Measurements from ENCODE around the gene SYT17.

The SYT17 gene

DNA sequence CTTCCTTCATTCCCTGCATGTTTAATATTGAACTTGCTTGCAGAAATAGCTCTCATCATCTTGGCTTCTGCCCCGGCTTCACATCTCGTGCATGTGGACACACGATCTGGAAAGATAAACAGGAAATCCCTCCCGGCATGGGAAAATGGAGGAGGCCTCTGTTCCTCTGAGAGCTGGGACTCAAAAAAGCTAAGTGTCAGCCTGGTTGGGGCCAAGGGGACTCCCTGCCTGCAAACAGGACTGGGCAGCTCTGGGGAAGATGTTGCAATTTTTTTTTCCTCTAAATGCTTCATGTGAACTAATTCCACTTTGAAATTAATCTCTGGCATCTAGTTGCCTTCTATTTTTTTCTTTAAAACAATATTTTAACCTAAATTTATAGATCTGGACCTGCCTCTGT lies 29.4 kb upstream of the SYT17 start:
- DNase-seq (ENCODE audit: low spot score): no peak

- no peak for DNase-seq (ENCODE audit: low spot score)
Observed at GRCh38 chr16:19139436-19140091, 28.5 kb upstream of the SYT17 start.

DNA sequence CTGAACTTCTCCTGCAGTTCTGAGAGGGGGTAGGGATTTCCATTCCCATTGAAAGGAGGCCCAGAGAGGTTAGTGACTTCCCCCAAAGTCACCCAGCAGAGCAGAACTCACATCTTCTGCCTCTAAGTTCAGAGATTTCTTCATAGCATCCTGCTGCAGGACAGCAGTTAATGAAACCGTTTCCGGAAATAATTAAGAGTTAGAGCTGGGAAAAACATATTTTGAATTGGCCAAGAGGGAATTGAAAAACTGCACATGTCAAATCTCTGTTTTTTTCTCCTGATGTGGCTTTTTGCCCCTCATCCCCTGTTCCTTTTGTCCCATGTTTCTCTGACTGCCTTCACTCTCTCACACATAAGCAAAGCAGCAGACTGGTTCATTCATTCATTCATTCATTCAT lies 27.6 kb upstream of the SYT17 start:
- DNase-seq (ENCODE audit: low spot score): no peak

DNA sequence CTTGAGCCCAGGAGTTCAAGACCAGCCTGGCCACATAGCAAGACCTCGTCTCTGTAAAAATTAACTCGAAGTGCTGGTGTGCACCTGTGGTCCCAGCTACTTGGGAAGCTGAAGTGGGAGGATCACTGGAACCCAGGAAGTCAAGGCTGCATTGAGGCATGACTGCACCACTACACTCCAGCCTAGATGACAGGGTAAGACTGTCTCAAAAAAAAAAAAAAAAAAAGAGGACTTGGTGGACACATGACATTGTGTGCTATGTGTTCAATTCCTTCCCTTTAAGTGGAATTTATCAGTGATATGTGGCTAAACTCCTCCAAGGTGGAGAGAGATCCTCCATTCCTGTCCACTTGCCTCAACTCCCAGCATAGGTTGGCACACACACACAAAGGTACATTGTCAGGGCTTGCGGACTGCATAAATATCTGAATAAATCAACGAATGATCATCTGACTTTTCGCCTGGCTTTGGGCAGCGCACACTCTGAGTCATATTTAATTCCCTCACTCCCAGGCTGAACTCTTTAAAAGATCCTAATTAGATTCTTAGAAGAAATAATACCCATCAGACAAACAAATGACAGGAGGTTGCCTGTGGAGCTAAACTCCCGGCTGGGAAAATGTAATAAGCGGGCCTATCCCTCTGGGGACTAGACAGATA lies 25.0 kb upstream of the SYT17 start:
- DNase-seq (ENCODE audit: low spot score): no peak

DNA sequence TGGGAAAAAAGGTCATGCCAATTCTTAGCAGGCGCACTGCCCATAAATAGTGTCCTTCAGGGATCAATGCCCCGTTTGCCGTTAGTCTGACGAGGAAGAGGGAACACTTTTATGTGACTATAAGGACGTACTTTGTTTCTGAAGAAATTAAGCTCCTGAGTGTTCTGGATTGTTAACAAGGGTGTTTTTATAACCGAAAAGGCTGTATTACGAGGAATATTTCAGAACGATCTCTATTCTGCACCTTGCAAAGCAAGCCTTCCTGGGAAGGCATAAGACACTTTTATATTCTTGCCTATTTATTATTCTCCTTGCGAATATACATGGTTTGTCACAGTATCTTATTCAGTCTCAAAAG lies 24.5 kb upstream of the SYT17 start:
- no peak for DNase-seq (ENCODE audit: low spot score)

DNA sequence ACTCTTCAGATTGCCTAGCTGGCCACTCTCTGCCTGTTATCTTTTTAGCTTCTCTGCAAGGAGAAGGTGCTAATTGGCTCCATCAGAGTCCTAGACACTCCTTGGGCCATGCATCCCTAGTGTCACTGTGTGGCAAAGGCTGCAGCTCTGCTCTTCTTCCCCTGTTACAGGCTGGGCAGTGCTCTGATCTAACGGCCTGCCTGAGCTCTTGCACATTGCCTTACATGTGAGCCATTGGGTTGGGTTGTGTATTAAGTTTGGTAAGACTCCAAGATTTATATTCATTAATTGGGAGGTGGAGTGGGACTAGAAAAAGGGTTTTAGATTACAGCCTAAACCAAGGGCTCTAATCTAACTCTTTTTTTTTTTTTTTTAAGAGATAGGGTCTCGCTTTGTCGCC lies 23.0 kb upstream of the SYT17 start:
- DNase-seq (ENCODE audit: low spot score): no peak

GRCh38 chr16:19147126-19147525 lies 20.9 kb upstream of the SYT17 start:
- DNase-seq (ENCODE audit: low spot score): no peak

- no peak for DNase-seq (ENCODE audit: low spot score)
Observed at GRCh38 chr16:19147627-19148026, 20.4 kb upstream of the SYT17 start.

DNA sequence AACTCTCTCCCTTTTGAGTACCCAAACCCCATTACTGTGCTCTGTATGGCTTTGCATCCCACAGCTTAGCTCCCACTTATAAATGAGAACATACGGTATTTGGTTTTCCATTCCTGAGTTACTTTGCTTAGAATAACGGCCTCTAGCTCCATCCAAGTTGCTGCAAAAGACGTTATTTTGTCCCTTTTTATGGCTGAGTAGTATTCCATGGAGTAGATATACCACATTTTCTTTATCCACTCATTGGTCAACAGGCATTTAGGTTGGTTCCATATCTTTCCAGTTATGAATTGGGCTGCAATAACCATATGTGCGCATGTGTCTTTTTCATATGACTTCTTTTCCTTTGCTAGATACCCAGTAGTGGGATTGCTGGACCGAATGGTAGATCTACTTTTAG lies 19.9 kb upstream of the SYT17 start:
- DNase-seq (ENCODE audit: low spot score): no peak

- no peak for DNase-seq (ENCODE audit: low spot score)
Observed at GRCh38 chr16:19151310-19151709, 16.7 kb upstream of the SYT17 start.

DNA sequence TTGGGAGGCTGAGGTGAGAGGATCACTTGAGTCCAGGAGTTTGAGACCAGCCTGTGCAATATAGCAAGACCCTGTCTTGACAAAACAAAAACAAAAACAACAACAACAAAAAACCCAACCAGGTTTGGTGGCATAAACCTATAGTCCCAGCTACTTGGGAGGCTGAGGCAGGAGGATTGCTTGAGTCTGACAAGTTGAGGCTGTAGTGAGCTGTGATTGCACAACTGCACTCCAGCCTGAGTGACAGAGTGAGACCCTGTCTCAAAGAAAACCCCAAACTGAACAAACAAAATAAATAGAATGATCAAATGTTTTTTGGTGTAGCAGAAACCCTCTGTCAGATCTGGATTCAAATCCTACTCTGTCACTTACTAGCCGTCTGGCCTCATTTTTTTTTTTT lies 16.0 kb upstream of the SYT17 start:
- DNase-seq (ENCODE audit: low spot score): no peak

- DNase-seq (ENCODE audit: low spot score): no peak
Observed at GRCh38 chr16:19153876-19154275, 14.2 kb upstream of the SYT17 start.

GRCh38 chr16:19162085-19162484 lies 6.0 kb upstream of the SYT17 start:
- no peak for DNase-seq (ENCODE audit: low spot score)

DNA sequence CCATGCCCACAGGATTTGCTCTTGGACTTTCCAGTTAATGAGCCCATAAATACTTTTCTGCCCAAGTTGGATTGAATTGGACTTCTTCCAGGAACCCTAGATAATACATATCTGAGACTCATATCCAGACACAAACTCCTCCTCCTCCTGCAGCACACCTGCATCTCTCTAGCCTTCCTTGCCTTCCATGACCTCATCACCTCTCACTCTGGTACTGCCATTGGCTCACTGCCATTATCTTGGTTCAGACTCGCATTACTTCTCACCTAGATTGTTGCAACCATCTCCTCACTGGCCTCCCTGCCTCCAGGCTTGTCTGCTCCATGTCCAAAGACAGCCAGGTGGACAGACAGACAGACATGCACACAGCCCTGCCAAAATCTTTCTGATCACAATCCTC lies 4.8 kb upstream of the SYT17 start:
- DNase-seq (ENCODE audit: low spot score): no peak

GRCh38 chr16:19164285-19164684 lies 3.8 kb upstream of the SYT17 start:
- DNase-seq (ENCODE audit: low spot score): no peak

DNA sequence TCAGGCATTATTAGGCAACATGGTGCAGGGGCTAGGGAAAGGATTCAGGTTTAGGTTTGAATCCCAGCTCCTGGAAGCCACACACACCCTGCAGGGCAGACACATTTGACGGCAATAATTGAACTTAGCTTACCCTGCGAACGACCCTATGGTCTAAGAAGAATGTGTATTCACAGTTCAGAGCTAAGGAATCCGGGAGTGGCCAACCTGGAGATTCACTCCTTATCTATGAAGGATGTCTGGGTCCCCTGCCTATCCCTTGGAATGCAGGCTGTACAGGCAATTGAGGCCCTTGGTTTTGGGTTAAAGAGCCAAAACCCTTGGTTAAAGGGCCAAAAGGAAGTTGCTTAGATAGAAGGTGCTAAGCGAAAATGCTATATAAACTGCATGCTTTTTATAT lies 2.9 kb upstream of the SYT17 start:
- DNase-seq (ENCODE audit: low spot score): no peak

DNA sequence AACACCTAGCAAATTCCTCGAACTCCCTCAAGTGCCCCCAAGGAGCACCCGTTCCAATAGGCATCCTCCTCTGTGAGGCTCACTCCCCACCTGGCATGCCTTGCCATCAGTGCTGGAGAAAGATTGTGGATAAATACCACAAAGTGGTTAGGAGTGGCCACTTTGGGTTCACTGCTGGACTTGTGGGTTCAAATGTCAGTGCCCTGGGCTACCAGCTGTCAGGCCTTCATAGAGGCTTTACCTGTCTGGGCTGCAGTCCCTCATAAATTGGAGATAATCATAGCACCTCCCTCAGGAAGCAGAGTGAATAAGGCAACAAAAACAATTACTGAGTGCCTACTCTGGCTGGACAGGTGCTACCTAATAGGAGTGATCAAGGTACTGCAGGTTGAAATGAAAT lies 1.5 kb upstream of the SYT17 start:
- no peak for DNase-seq (ENCODE audit: low spot score)

- DNase-seq (ENCODE audit: low spot score): no peak
Observed at GRCh38 chr16:19168371-19169081, 486 bp downstream of the SYT17 start.

- DNase-seq (ENCODE audit: low spot score): no peak
Observed at GRCh38 chr16:19169082-19169639, 1.1 kb downstream of the SYT17 start.

- DNase-seq (ENCODE audit: low spot score): no peak
Observed at GRCh38 chr16:19170043-19170655, 2.1 kb downstream of the SYT17 start.

DNA sequence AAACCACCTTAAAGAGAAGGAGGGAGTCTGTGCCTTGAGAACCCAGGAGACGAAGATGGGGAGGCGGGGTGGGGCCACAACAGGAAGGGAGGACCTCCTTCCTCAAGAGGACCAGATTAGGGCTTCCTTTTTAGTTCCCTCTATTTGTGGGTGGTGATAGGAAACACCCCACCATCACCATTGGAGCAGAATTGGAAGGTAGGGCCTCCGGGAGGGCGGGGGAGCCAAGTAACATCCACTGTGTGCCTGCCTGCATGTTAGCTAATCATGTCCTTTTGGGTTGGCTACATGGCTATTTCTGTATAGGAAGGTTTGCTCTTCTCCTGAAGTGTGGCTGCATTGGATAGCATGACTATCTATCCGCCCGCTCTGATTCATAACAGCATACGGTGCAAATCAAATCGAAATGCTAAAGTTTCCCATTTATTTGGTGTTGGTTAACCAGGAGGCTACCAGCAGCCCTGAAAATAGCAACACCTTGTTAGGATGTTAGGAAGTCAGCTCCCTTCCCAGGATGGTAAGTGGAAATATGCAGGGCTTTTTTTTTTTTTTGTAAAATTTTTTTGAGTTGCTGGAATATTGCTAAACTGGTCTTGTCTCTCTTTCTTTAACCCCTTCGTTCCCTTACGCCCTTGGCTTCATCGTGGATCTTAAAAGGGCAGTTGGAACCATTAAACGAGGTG lies 4.2 kb downstream of the SYT17 start:
- DNase-seq (ENCODE audit: low spot score): no peak

- DNase-seq (ENCODE audit: low spot score): no peak
Observed at GRCh38 chr16:19173059-19173458, 5.0 kb downstream of the SYT17 start.
